Breast epithelium (tissue), 4 donors: ENCODE data around the gene NXNL1. TPM values are rescaled to one million over a fixed set of nuclear protein-coding genes. Genes with fewer than 3 reads are reported as not detected.

Source experiments
- DNase-seq, 2 donors: peaks; one replicate each; pipeline ENCODE4 v3.0.0-alpha.2; 2019; ENCODE audit warnings: low spot score in 2 of 2
- H3K27ac ChIP-seq, 2 donors: fragments of 200-600 bp; sonication (generic) in 1 of 2; one replicate each; pipeline ENCODE4 v1.5.1; 2016 to 2019; ENCODE audit warnings: mild to moderate bottlenecking in 1 of 2
- H3K27me3 ChIP-seq, 2 donors: fragments of 200-600 bp; sonication (generic) in 1 of 2; one replicate each; pipeline versions ENCODE4 v1.5.1 to v1.6.0; 2017 to 2019; ENCODE audit warnings: control low read depth in 1 of 2, mild to moderate bottlenecking in 1 of 2
- H3K36me3 ChIP-seq: fragments of 200-600 bp; one replicate; pipeline ENCODE4 v1.5.1; 2019
- H3K4me1 ChIP-seq, 2 donors: fragments of 200-600 bp; sonication (generic); one replicate each; pipeline ENCODE4 v1.5.1; 2016 to 2019; ENCODE audit warnings: control low read depth in 1 of 2
- H3K4me3 ChIP-seq, 3 donors: fragments of 200-600 bp; sonication (generic); 1 replicate in 2 of 3; 2 replicates in 1 of 3; pipeline ENCODE4 v1.5.1; 2016 to 2019; ENCODE audit warnings: mild to moderate bottlenecking in 3 of 3, moderate library complexity in 2 of 3
- H3K9me3 ChIP-seq, 2 donors: fragments of 200-600 bp; sonication (generic) in 1 of 2; one replicate each; pipeline ENCODE4 v1.5.1; 2016 to 2019; ENCODE audit warnings: control low read depth in 1 of 2
- POLR2A ChIP-seq: fragments of 450-650 bp; IDR thresholded peaks from one replicate; pipeline ENCODE4 v1.6.1; 2016; ENCODE audit warnings: antibody characterized with exemption, mild to moderate bottlenecking, moderate library complexity
- POLR2AphosphoS5 ChIP-seq, 3 donors: sonication (generic); formaldehyde crosslinking; IDR thresholded peaks; one replicate each; pipeline ENCODE4 v1.6.1; 2017; ENCODE audit warnings: antibody characterized with exemption in 3 of 3
- intact Hi-C: fragments of 100-400 bp; cut with DNase I; formaldehyde crosslinking; loops from one replicate; pipeline ENCODE4 v1.15.1; 2023; ENCODE audit warnings: low total_unique reads
- total RNA-seq, 3 donors: library from RNA; depleted of rRNA; stranded (reverse); fragments of >200 nt; gene quantifications; one replicate each; pipeline ENCODE4 v1.1.0, GENCODE V29; 2016
- TF ChIP-seq, protein P1 (sequence below), 3 donors: fragments of 450-650 bp; IDR thresholded peaks; one replicate each; pipeline ENCODE4 v1.5.1; 2016 to 2017; ENCODE audit warnings: antibody characterized with exemption in 3 of 3, mild to moderate bottlenecking in 3 of 3, moderate library complexity in 3 of 3

The NXNL1 gene
- total RNA-seq, 3 donors from 2014 or later, result 0.64 TPM; not detected in 2

- TF ChIP-seq POLR2A, result no peak
- TF ChIP-seq, protein P1, sequence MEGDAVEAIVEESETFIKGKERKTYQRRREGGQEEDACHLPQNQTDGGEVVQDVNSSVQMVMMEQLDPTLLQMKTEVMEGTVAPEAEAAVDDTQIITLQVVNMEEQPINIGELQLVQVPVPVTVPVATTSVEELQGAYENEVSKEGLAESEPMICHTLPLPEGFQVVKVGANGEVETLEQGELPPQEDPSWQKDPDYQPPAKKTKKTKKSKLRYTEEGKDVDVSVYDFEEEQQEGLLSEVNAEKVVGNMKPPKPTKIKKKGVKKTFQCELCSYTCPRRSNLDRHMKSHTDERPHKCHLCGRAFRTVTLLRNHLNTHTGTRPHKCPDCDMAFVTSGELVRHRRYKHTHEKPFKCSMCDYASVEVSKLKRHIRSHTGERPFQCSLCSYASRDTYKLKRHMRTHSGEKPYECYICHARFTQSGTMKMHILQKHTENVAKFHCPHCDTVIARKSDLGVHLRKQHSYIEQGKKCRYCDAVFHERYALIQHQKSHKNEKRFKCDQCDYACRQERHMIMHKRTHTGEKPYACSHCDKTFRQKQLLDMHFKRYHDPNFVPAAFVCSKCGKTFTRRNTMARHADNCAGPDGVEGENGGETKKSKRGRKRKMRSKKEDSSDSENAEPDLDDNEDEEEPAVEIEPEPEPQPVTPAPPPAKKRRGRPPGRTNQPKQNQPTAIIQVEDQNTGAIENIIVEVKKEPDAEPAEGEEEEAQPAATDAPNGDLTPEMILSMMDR (IDR thresholded peaks at IDR 0.05), result no peak
- TF ChIP-seq POLR2AphosphoS5 (IDR thresholded peaks at IDR 0.05), result no peak
- no peaks in the 10 kb centered on the region for H3K36me3 ChIP-seq
- no peak for DNase-seq
- no peaks in the 10 kb centered on the region for H3K9me3 ChIP-seq
- H3K4me1 ChIP-seq, result no peaks in the 10 kb centered on the region
- intact Hi-C loops, result no loop called here
- H3K27me3 ChIP-seq, result peaks cover 0 to 25% of the 10 kb centered on the region in 2 donors
- H3K27ac ChIP-seq, result no peak overlapping the region
- H3K4me3 ChIP-seq, result no peak overlapping the region
Observed at GRCh38 chr19:17458970-17459369, 1.8 kb downstream of the NXNL1 start.

DNA sequence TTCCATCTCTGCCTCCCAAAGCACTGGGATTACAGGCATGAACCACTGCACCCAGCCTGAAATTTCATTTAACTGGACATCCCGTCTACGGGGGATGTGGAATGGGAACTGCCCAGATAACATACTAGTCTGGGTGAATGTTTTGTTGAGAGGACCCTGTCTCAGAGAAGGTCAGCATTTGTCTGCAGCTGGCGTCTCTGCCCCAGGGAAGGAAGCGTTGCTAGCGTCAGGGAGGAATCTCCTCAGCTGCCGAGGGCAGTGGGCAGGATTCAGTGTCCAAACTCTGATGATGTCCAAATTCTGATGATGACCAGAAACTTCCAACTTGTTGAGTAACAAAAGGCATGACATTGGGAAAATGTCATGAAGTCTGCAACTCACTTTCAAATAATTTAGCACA is 3.1 kb downstream of the NXNL1 start:
- TF ChIP-seq, protein P1 (IDR thresholded peaks at IDR 0.05), result no peak
- no peak for TF ChIP-seq POLR2AphosphoS5 (IDR thresholded peaks at IDR 0.05)
- TF ChIP-seq POLR2A, result no peak
- Histone ChIP-seq H3K9me3 (no peaks in the 10 kb centered on the region), H3K36me3 (no peaks in the 10 kb centered on the region), H3K4me1 (no peaks in the 10 kb centered on the region), H3K27ac (no peak overlapping the region), H3K4me3 (no peak overlapping the region), H3K27me3 (peaks cover 0 to 25% of the 10 kb centered on the region in 2 donors)
- intact Hi-C loops, result no loop called here
- no peak for DNase-seq

GRCh38 chr19:17456127-17456526 is 4.6 kb downstream of the NXNL1 start:
- H3K4me3 ChIP-seq, result peak overlapping the region in 1 of 3 donors; percentile 21
- H3K27ac ChIP-seq, result no peak overlapping the region
- DNase-seq, result no peak
- H3K9me3 ChIP-seq, result no peaks in the 10 kb centered on the region
- TF ChIP-seq, protein P1 (IDR thresholded peaks at IDR 0.05), result no peak
- TF ChIP-seq POLR2A, result no peak
- TF ChIP-seq POLR2AphosphoS5 (IDR thresholded peaks at IDR 0.05), result no peak
- intact Hi-C loops, result no loop called here
- H3K27me3 ChIP-seq, result peaks cover 0 to 25% of the 10 kb centered on the region in 2 donors
- H3K4me1 ChIP-seq, result no peaks in the 10 kb centered on the region
- no peaks in the 10 kb centered on the region for H3K36me3 ChIP-seq

DNA sequence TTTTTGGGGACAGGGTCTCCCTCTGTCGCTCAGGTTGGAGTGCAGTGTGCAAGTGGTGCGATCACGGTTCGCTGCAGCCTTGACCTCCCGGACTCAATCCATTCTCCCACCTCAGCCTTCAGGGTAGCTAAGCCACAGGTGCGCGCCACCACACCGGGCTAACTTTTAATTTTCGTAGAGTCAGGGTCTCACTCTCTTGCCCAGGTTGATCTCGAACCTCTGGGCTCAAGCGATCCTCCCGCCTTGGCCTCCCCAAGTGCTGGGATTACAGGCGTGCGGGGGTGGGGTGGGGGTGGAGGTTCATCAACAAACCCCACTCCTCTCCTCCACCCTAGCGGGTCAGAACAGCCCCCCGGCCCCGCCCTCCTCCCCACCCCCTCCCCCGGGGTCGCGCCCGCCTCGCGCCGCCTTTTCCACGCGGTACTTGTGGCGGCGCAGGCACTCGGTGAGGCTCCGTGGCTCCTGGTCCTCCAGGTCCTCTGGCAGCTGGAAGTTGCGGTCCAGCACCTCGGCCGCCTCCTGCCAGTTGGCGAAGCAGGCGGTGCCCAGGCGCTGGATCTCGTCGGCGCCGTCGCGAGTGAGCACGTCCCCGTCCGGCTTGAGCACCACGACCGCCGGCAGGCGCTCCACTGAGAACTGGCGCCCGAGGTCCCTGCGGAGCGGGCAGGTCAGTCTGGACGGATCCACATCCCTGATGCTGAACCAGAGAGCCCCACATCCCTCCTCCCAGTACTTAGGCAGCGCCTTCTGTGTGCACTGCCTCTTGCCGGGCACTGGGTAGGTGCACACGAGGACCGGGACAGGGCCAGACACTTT is 5.2 kb downstream of the NXNL1 start:
- H3K27me3 ChIP-seq, result peaks cover 0 to 25% of the 10 kb centered on the region in 2 donors
- H3K4me1 ChIP-seq, result no peaks in the 10 kb centered on the region
- no peak overlapping the region for H3K27ac ChIP-seq
- TF ChIP-seq POLR2A, result no peak
- TF ChIP-seq, protein P1 (IDR thresholded peaks at IDR 0.05), result no peak
- TF ChIP-seq POLR2AphosphoS5 (IDR thresholded peaks at IDR 0.05), result no peak
- no peaks in the 10 kb centered on the region for H3K9me3 ChIP-seq
- no peak for DNase-seq
- intact Hi-C loops, result no loop called here
- peak overlapping the region in 2 of 3 donors; percentile 10 to 21 for H3K4me3 ChIP-seq
- H3K36me3 ChIP-seq, result no peaks in the 10 kb centered on the region

DNA sequence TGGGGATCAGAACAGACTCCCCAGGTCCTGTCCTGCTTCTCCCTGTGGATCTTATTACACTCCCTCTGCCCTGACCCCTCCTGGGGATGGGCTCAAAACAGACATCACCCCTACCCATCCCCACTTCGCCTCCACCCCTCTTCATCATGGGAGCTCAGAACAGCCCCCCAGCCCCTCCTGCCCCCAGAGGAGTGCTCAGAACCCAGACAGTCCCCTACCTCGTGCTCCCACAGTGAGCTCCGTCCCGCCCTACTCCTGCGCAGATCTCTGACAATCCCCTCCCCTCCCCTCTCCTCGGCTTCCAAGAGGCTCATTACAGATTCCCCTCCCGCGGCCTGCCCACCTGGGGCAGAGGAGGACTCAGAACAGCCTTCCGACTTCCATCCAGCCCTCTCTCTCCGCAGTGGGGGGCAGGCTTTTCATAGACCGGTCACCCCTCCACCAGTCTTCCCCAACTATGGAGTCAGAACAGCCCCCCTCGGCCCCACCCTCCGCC is 6.1 kb downstream of the NXNL1 start:
- Histone ChIP-seq H3K36me3 (no peaks in the 10 kb centered on the region), H3K9me3 (no peaks in the 10 kb centered on the region), H3K27me3 (peaks cover 0 to 25% of the 10 kb centered on the region in 2 donors), H3K4me1 (no peaks in the 10 kb centered on the region), H3K27ac (no peak overlapping the region), H3K4me3 (no peak overlapping the region)
- no peak for DNase-seq
- no peak for TF ChIP-seq POLR2AphosphoS5 (IDR thresholded peaks at IDR 0.05)
- TF ChIP-seq POLR2A, result no peak
- TF ChIP-seq, protein P1 (IDR thresholded peaks at IDR 0.05), result no peak
- intact Hi-C loops, result no loop called here
